ENCODE measurements around the gene RGS10.

RGS10 gene

GRCh38 chr10:119450606-119451299 is 91.8 kb downstream of the RGS10 start:
- no peak overlapping the region for H2AFZ ChIP-seq (ENCODE audit: low read depth, low read length)
- no peaks in the 10 kb centered on the region for H3K79me2 ChIP-seq (ENCODE audit: low read length)
- H3K9me3 ChIP-seq (ENCODE audit: insufficient read depth, low read length), result no peaks in the 10 kb centered on the region
- TF ChIP-seq CTCF (IDR thresholded peaks at IDR 0.05; ENCODE audit: low read depth, low read length) (no peak), EZH2phosphoT487 (IDR thresholded peaks at IDR 0.05; ENCODE audit: low read depth) (no peak)
- H3K36me3 ChIP-seq (replicated peaks; ENCODE audit: low read depth, low read length), result no peaks in the 10 kb centered on the region
- H3K27ac ChIP-seq (ENCODE audit: low read length), result no peak overlapping the region
- no peaks in the 10 kb centered on the region for H4K20me1 ChIP-seq (ENCODE audit: insufficient read depth, low read length)
- H3K4me2 ChIP-seq (ENCODE audit: low read length), result no peak overlapping the region
- H3K4me3 ChIP-seq (ENCODE audit: low read length), result no peak overlapping the region
- no peaks in the 10 kb centered on the region for H3K27me3 ChIP-seq (ENCODE audit: low read depth, low read length)
- H3K4me1 ChIP-seq (ENCODE audit: low read length), result peaks cover 6% of the 10 kb centered on the region
- no peak overlapping the region for H3K9ac ChIP-seq (ENCODE audit: low read length)
